H1 (cell line): ENCODE data around the gene OR2V2. TPM values are rescaled to one million over a fixed set of nuclear protein-coding genes. Genes with fewer than 3 reads are reported as not detected.

Experiments used
- CBX8 ChIP-seq: fragments of 300-800, 300-1000 bp; sonication (generic); IDR thresholded peaks from 2 replicates; pipeline ENCODE4 v1.7.1; 2016; ENCODE audit warnings: low read depth, low read length, borderline replicate concordance
- CEBPB ChIP-seq: IDR thresholded peaks from 2 replicates; pipeline ENCODE4 v1.6.1; 2012; ENCODE audit warnings: low read depth, low read length
- CREB1 ChIP-seq: IDR thresholded peaks from 2 replicates; pipeline ENCODE4 v1.6.1; 2012; ENCODE audit warnings: inconsistent platforms
- CTBP2 ChIP-seq: IDR thresholded peaks from 2 replicates; pipeline ENCODE4 v1.7.0; 2011; ENCODE audit warnings: borderline replicate concordance, mild to moderate bottlenecking, moderate library complexity, mixed read lengths, low read length; ENCODE audit not compliant: insufficient read depth, insufficient read length
- EP300 ChIP-seq, 2 experiments: IDR thresholded peaks; 1 replicate in 1 of 2; 2 replicates in 1 of 2; pipeline ENCODE4 v1.6.1; 2011 to 2012; ENCODE audit warnings: low read depth in 2 of 2, low read length in 2 of 2, mild to moderate bottlenecking in 2 of 2, borderline replicate concordance in 1 of 2, inconsistent platforms in 1 of 2, moderate library complexity in 1 of 2
- FOSL1 ChIP-seq: IDR thresholded peaks from 2 replicates; pipeline ENCODE4 v1.6.1; 2011; ENCODE audit warnings: mild to moderate bottlenecking, low read depth, low read length, moderate library complexity; ENCODE audit not compliant: insufficient read depth
- JUN ChIP-seq: IDR thresholded peaks from 2 replicates; pipeline ENCODE4 v1.6.1; 2011; ENCODE audit warnings: low read depth, mild to moderate bottlenecking, improper control_type of control experiment, low read length
- KDM4A ChIP-seq: IDR thresholded peaks from one replicate; pipeline ENCODE4 v1.7.1; 2012; ENCODE audit warnings: low read depth, mild to moderate bottlenecking, moderate library complexity, low read length, inconsistent platforms; ENCODE audit not compliant: severe bottlenecking
- MAFK ChIP-seq: IDR thresholded peaks from 2 replicates; pipeline ENCODE4 v1.6.1; 2012; ENCODE audit warnings: low read depth, mild to moderate bottlenecking, improper control_type of control experiment, low read length
- NANOG ChIP-seq: IDR thresholded peaks from 2 replicates; pipeline ENCODE4 v1.6.1; 2011; ENCODE audit warnings: low read length, low read depth, mild to moderate bottlenecking, inconsistent platforms; ENCODE audit not compliant: insufficient read depth, poor library complexity, severe bottlenecking
- POLR2AphosphoS5 ChIP-seq: IDR thresholded peaks from 2 replicates; pipeline ENCODE4 v1.6.1; 2011; ENCODE audit warnings: low read depth, low read length
- RNF2 ChIP-seq: fragments of 200-900, 300-1000 bp; sonication (generic); IDR thresholded peaks from 2 replicates; pipeline ENCODE4 v1.7.1; 2016; ENCODE audit warnings: borderline replicate concordance, low read depth, mild to moderate bottlenecking, antibody characterized with exemption, low read length; ENCODE audit not compliant: poor library complexity, severe bottlenecking; ENCODE audit errors: missing control alignments
- SIRT6 ChIP-seq: IDR thresholded peaks from one replicate; pipeline ENCODE4 v1.7.1; 2012; ENCODE audit warnings: low read length, inconsistent platforms
- SP4 ChIP-seq: IDR thresholded peaks from 2 replicates; pipeline ENCODE4 v1.6.1; 2012; ENCODE audit warnings: low read length, inconsistent platforms
- TAF1 ChIP-seq: IDR thresholded peaks from 2 replicates; pipeline ENCODE4 v1.6.1; 2011; ENCODE audit warnings: mild to moderate bottlenecking, low read depth, low read length
- TCF12 ChIP-seq: IDR thresholded peaks from 2 replicates; pipeline ENCODE4 v1.6.1; 2011; ENCODE audit warnings: low read depth, mild to moderate bottlenecking, low read length
- YY1 ChIP-seq: IDR thresholded peaks from 2 replicates; pipeline ENCODE4 v1.6.1; 2011; ENCODE audit warnings: low read depth, mild to moderate bottlenecking, low read length
- polyA plus RNA-seq, 7 experiments: library from polyadenylated mRNA; depleted of rRNA in 3 of 7; stranded (reverse) in 5 of 7; unstranded in 2 of 7; fragments of >200 nt in 5 of 7; fragments of 200-250 nt in 2 of 7; gene quantifications; 1 replicate in 5 of 7; 2 replicates in 1 of 7; 4 replicates in 1 of 7; pipeline versions ENCODE4 v1.2.1 to v1.2.3, GENCODE V29; 2011 to 2013; ENCODE audit warnings: missing spikeins in 2 of 7, mixed read lengths in 2 of 7
- total RNA-seq: library from RNA; stranded (reverse); fragmentation: NEBNext Ultra II Directional; extraction: Animal tissue kit (Norgen Biotek cat#: 25700); gene quantifications from 2 replicates; pipeline ENCODE4 v1.2.1, GENCODE V29; 2021
- TF ChIP-seq, protein P1 (sequence below), 3 experiments: IDR thresholded peaks; 1 replicate in 2 of 3; 2 replicates in 1 of 3; pipeline versions ENCODE4 v1.5.1 to v1.6.1; 2011; ENCODE audit warnings: low read length in 3 of 3, mild to moderate bottlenecking in 3 of 3, inconsistent platforms in 2 of 3, low read depth in 1 of 3, moderate library complexity in 1 of 3; ENCODE audit not compliant: insufficient read depth in 1 of 3; ENCODE audit errors: control extremely low read depth in 1 of 3
- TF ChIP-seq, protein P2 (sequence below): IDR thresholded peaks from 2 replicates; pipeline ENCODE4 v1.6.1; 2012; ENCODE audit warnings: inconsistent platforms
- TF ChIP-seq, protein P3 (sequence below): IDR thresholded peaks from 2 replicates; pipeline ENCODE4 v1.6.1; 2011; ENCODE audit warnings: low read length, improper control_type of control experiment

OR2V2 gene
- total and polyA plus RNA-seq, 2 of the 8 experiments (the other 6 are each of a cell fraction or from before 2014, with no cell fraction given) = not detected

DNA sequence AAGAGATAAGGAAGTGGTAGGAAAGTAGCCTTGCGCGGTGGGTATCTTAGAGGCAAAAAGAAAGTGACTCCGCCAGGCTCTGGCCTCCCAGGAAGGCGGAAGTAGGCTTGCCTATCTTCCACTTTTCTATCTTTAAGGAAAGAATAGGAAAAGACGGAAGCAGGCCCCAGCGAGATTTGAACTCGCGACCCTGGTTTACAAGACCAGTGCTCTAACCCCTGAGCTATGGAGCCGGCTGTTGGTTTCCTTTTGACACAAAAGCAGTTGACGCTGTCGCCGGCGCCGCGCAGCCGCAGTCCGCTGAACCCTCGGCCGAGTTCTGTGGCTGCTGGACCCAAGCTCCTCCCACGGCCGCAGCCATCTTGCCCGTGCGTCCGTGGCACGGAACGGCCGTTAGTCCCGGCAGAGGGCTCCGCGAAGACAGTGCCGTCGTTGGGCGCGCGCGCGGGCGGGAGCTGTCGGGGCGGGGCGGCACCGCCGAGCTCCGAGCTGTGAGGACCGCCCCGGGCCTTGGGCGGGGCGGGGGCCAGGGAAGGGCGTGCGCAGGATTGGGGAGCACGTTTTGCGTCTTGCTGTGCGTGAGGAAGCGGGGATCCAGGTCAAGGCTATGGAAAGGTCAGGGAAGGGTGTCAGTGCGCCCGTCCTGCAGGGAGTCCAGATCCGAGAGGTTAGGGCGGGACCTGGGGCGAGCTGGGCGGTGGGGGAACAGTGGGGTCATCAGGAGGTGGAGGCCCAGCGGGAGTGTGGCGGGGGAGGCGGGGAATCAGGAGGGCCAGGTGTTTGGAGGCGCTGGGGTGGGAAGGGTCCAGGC, 44.3 kb downstream of the OR2V2 start (continued):
- TF ChIP-seq, protein P1, sequence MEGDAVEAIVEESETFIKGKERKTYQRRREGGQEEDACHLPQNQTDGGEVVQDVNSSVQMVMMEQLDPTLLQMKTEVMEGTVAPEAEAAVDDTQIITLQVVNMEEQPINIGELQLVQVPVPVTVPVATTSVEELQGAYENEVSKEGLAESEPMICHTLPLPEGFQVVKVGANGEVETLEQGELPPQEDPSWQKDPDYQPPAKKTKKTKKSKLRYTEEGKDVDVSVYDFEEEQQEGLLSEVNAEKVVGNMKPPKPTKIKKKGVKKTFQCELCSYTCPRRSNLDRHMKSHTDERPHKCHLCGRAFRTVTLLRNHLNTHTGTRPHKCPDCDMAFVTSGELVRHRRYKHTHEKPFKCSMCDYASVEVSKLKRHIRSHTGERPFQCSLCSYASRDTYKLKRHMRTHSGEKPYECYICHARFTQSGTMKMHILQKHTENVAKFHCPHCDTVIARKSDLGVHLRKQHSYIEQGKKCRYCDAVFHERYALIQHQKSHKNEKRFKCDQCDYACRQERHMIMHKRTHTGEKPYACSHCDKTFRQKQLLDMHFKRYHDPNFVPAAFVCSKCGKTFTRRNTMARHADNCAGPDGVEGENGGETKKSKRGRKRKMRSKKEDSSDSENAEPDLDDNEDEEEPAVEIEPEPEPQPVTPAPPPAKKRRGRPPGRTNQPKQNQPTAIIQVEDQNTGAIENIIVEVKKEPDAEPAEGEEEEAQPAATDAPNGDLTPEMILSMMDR (IDR thresholded peaks at IDR 0.05; ENCODE audit: control extremely low read depth in 1 of 3, insufficient read depth in 1 of 3, low read depth in 1 of 3, low read length in 3 of 3) = no peak
- TF ChIP-seq FOSL1 (no peak), CREB1 (peak; percentile 44; the same call in 1 of the 2 replicates), MAFK (peak; percentile 80; the same call in 1 of the 2 replicates), KDM4A (peak; percentile 30), CTBP2 (no peak), JUN (no peak), CEBPB (peak; percentile 40; the same call in 1 of the 2 replicates), POLR2AphosphoS5 (no peak), CBX8 (no peak), RNF2 (no peak), SIRT6 (no peak), TAF1 (0 out of 2 replicates have a peak, but pooled peaks have one; percentile 40), NANOG (no peak), EP300 (IDR thresholded peaks at IDR 0.05; ENCODE audit: borderline replicate concordance in 1 of 2, low read depth in 2 of 2, low read length in 2 of 2) (no peak), SP4 (peak; percentile 69; the same call in 1 of the 2 replicates), TCF12 (no peak), YY1 (peak; percentile 95)
- TF ChIP-seq, protein P2, sequence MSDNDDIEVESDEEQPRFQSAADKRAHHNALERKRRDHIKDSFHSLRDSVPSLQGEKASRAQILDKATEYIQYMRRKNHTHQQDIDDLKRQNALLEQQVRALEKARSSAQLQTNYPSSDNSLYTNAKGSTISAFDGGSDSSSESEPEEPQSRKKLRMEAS = peak; percentile 61; the same call in 1 of the 2 replicates
- TF ChIP-seq, protein P3, sequence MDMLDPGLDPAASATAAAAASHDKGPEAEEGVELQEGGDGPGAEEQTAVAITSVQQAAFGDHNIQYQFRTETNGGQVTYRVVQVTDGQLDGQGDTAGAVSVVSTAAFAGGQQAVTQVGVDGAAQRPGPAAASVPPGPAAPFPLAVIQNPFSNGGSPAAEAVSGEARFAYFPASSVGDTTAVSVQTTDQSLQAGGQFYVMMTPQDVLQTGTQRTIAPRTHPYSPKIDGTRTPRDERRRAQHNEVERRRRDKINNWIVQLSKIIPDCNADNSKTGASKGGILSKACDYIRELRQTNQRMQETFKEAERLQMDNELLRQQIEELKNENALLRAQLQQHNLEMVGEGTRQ = no peak
